ENCODE data around the gene PTER. TPM values are rescaled to one million over a fixed set of nuclear protein-coding genes. Genes with fewer than 3 reads are reported as not detected.

Gene PTER
- total RNA-seq, 1 donor from 2014 or later, result 16.1 TPM

GRCh38 chr10:16490511-16490910 lies 53.7 kb downstream of the PTER start:
- H3K27me3 ChIP-seq (ENCODE audit: control insufficient read depth, insufficient read depth, low read length), result no peaks in the 10 kb centered on the region
- no peak overlapping the region for H3K4me3 ChIP-seq (ENCODE audit: low read depth, low read length)
- no peak for FAIRE-seq
- H3K36me3 ChIP-seq (ENCODE audit: control insufficient read depth, insufficient read depth, low read length), result peaks cover 2% of the 10 kb centered on the region
- TF ChIP-seq, protein P1, sequence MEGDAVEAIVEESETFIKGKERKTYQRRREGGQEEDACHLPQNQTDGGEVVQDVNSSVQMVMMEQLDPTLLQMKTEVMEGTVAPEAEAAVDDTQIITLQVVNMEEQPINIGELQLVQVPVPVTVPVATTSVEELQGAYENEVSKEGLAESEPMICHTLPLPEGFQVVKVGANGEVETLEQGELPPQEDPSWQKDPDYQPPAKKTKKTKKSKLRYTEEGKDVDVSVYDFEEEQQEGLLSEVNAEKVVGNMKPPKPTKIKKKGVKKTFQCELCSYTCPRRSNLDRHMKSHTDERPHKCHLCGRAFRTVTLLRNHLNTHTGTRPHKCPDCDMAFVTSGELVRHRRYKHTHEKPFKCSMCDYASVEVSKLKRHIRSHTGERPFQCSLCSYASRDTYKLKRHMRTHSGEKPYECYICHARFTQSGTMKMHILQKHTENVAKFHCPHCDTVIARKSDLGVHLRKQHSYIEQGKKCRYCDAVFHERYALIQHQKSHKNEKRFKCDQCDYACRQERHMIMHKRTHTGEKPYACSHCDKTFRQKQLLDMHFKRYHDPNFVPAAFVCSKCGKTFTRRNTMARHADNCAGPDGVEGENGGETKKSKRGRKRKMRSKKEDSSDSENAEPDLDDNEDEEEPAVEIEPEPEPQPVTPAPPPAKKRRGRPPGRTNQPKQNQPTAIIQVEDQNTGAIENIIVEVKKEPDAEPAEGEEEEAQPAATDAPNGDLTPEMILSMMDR (IDR thresholded peaks at IDR 0.05; ENCODE audit: insufficient read depth, low read length, severe bottlenecking), result no peak
- DNase-seq (ENCODE audit: low read depth), result no peak

GRCh38 chr10:16491933-16492332 lies 55.1 kb downstream of the PTER start:
- Histone ChIP-seq H3K4me3 (ENCODE audit: low read depth, low read length) (no peak overlapping the region), H3K27me3 (ENCODE audit: control insufficient read depth, insufficient read depth, low read length) (no peaks in the 10 kb centered on the region), H3K36me3 (ENCODE audit: control insufficient read depth, insufficient read depth, low read length) (no peaks in the 10 kb centered on the region)
- TF ChIP-seq, protein P1 (IDR thresholded peaks at IDR 0.05; ENCODE audit: insufficient read depth, low read length, severe bottlenecking), result no peak
- DNase-seq (ENCODE audit: low read depth), result no peak
- no peak for FAIRE-seq

DNA sequence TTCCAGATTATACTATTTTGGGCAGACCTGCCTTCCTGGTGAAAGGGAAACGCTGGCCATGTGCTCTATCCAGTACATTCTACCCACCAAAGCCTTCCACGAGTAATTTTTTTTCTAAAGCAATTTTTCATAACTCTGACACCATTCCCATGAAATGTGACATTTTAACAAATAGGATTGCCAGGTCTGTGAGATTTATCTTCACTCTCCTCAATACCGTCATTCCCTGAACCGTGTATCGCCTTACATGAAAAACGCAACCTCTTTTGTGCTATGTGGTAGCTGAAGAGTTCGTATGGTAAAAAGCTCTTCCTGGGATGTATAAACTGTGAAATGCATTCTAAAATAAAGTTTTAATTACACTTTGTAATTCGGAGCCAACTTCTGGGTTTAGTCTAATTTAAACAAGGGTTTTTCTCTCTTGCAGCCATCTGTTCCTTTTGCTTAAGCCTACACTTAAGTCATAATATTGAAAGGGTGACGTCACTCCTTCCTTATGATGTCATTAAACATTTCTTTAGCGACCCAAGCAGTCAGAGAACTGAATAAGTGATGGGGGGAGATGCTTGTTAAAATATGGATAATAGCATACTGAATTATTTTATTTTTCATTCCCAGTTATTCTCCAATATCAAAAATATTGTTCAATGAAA lies 57.2 kb downstream of the PTER start:
- no peak for DNase-seq (ENCODE audit: low read depth)
- no peaks in the 10 kb centered on the region for H3K27me3 ChIP-seq (ENCODE audit: control insufficient read depth, insufficient read depth, low read length)
- TF ChIP-seq, protein P1 (IDR thresholded peaks at IDR 0.05; ENCODE audit: insufficient read depth, low read length, severe bottlenecking), result no peak
- H3K36me3 ChIP-seq (ENCODE audit: control insufficient read depth, insufficient read depth, low read length), result no peaks in the 10 kb centered on the region
- FAIRE-seq, result no peak
- H3K4me3 ChIP-seq (ENCODE audit: low read depth, low read length), result no peak overlapping the region

DNA sequence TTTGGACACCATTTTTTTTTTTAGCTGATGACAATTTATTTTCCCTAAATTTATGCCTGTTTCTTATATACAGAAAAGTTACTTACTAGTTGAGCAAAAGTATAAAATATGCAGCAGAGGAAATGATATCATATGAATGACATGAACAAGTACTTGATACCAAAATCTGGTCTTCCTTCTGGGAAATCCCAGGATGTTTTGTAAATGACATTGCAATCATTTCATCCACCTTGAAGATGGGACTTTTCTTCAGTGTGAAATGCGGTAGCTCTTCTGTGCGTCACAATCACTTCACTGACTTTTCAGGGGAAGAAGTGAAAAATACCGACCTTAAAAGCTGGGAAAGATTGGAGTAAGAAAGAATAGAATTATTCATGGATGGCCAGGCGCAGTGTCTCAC lies 61.1 kb downstream of the PTER start:
- FAIRE-seq (no peak), DNase-seq (ENCODE audit: low read depth) (peak; percentile 22)
- H3K36me3 ChIP-seq (ENCODE audit: control insufficient read depth, insufficient read depth, low read length), result no peaks in the 10 kb centered on the region
- TF ChIP-seq, protein P1 (IDR thresholded peaks at IDR 0.05; ENCODE audit: insufficient read depth, low read length, severe bottlenecking), result no peak
- H3K27me3 ChIP-seq (ENCODE audit: control insufficient read depth, insufficient read depth, low read length), result no peaks in the 10 kb centered on the region
- no peak overlapping the region for H3K4me3 ChIP-seq (ENCODE audit: low read depth, low read length)

DNA sequence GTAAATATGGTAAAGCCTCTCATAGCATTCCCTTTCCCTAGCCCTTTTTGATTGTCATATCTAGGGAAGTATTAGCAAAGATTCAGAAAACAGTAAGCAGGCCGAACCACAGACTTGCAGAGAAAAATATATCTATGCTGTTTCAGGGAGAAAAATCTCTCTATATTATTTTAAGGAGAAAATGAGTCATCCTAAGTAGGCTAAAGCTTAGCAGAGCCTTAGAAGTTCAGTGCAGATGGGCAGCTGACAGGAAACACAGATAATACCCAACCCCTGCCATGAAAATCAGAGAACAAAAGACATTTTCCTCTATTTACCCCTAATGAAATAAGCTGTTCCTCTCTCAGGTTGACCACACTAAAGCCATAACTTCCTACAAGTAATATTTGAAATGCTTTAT lies 68.4 kb downstream of the PTER start:
- Histone ChIP-seq H3K36me3 (ENCODE audit: control insufficient read depth, insufficient read depth, low read length) (no peaks in the 10 kb centered on the region), H3K27me3 (ENCODE audit: control insufficient read depth, insufficient read depth, low read length) (no peaks in the 10 kb centered on the region), H3K4me3 (ENCODE audit: low read depth, low read length) (no peak overlapping the region)
- DNase-seq (ENCODE audit: low read depth), result peak; percentile 4
- FAIRE-seq, result no peak
- TF ChIP-seq, protein P1 (IDR thresholded peaks at IDR 0.05; ENCODE audit: insufficient read depth, low read length, severe bottlenecking), result no peak

- H3K4me3 ChIP-seq (ENCODE audit: low read depth, low read length), result no peak overlapping the region
- no peaks in the 10 kb centered on the region for H3K27me3 ChIP-seq (ENCODE audit: control insufficient read depth, insufficient read depth, low read length)
- no peaks in the 10 kb centered on the region for H3K36me3 ChIP-seq (ENCODE audit: control insufficient read depth, insufficient read depth, low read length)
- DNase-seq (ENCODE audit: low read depth) (peak; percentile 28), FAIRE-seq (no peak)
- TF ChIP-seq, protein P1 (IDR thresholded peaks at IDR 0.05; ENCODE audit: insufficient read depth, low read length, severe bottlenecking), result no peak
These were observed 73.2 kb downstream of the PTER start for GRCh38 chr10:16509996-16510395.
